T-cell (primary cell): ENCODE results near the gene AASDH. TPM values are rescaled to one million over a fixed set of nuclear protein-coding genes. Genes with fewer than 3 reads are reported as not detected.

Source experiments
- ATAC-seq, 4 experiments: fragments of 200-7000 bp in 3 of 4; fragments of 150-1000 bp in 1 of 4; cut with Tn5 transposase; replicated peaks in 1 of 4; 1 replicate in 3 of 4; 2 replicates in 1 of 4; pipeline ENCODE4 v1.10.0; 2021; ENCODE audit warnings: moderate library complexity in 3 of 4, mild to moderate bottlenecking in 2 of 4, moderate number of reproducible peaks in 1 of 4
- CTCF ChIA-PET, 2 donors: fragments of 300-600 bp; sonication (Branson Sonifier 250); formaldehyde crosslinking; loops; one replicate each; lab custom pipeline; 2022; ENCODE audit warnings: antibody characterized with exemption in 2 of 2; lab: Charles Lee
- POLR2A ChIA-PET, 2 donors: fragments of 300-600 bp; sonication (Branson Sonifier 250); formaldehyde crosslinking; loops; one replicate each; lab custom pipeline; 2022; ENCODE audit warnings: antibody characterized with exemption in 2 of 2; lab: Charles Lee
- DNase-seq, 35 experiments: peaks; one replicate each; pipeline versions ENCODE4 v3.0.0 to v3.0.0-alpha.2; 2013 to 2023
- H3K27ac ChIP-seq: one replicate; pipeline ENCODE4 v1.5.1; 2013; ENCODE audit warnings: low read length
- H3K27me3 ChIP-seq, 2 experiments: replicated peaks in 1 of 2; 1 replicate in 1 of 2; 2 replicates in 1 of 2; pipeline versions ENCODE4 v1.6.1 to v1.7.0; 2013; ENCODE audit warnings: low read length in 1 of 2, mixed read lengths in 1 of 2; ENCODE audit not compliant: control insufficient read depth in 2 of 2, insufficient read depth in 2 of 2; ENCODE audit errors: extremely low read depth in 1 of 2
- H3K36me3 ChIP-seq, 2 donors: 1 replicate in 1 of 2; 2 replicates in 1 of 2; pipeline versions ENCODE4 v1.6.1 to v1.7.0; 2013; ENCODE audit warnings: low read length in 1 of 2; ENCODE audit not compliant: control insufficient read depth in 2 of 2, insufficient read depth in 1 of 2; ENCODE audit errors: extremely low read depth in 1 of 2
- H3K4me1 ChIP-seq, 2 experiments: 1 replicate in 1 of 2; 2 replicates in 1 of 2; pipeline versions ENCODE4 v1.6.1 to v1.7.0; 2013; ENCODE audit warnings: low read length in 2 of 2, mixed read lengths in 1 of 2; ENCODE audit not compliant: insufficient read depth in 2 of 2, control insufficient read depth in 1 of 2; ENCODE audit errors: extremely low read depth in 1 of 2
- H3K4me3 ChIP-seq, 2 donors: 1 replicate in 1 of 2; 2 replicates in 1 of 2; pipeline versions ENCODE4 v1.5.1 to v1.7.0; 2013; ENCODE audit warnings: mild to moderate bottlenecking in 2 of 2, low read length in 1 of 2, moderate library complexity in 1 of 2; ENCODE audit not compliant: control insufficient read depth in 1 of 2; ENCODE audit errors: extremely low read depth in 1 of 2
- H3K9me3 ChIP-seq: 2 replicates; pipeline ENCODE4 v1.7.0; 2013
- H3K27ac Mint-ChIP-seq, 2 donors: one replicate each; pipeline ENCODE4 v1.8.0; 2020 to 2021; ENCODE audit warnings: mild to moderate bottlenecking in 2 of 2, mixed read lengths in 2 of 2
- H3K27me3 Mint-ChIP-seq, 2 donors: one replicate each; pipeline ENCODE4 v1.8.0; 2021 to 2022; ENCODE audit warnings: mixed read lengths in 2 of 2
- H3K36me3 Mint-ChIP-seq: one replicate; pipeline ENCODE4 v1.8.0; 2021; ENCODE audit warnings: mixed read lengths
- H3K4me1 Mint-ChIP-seq, 3 donors: one replicate each; pipeline ENCODE4 v1.8.0; 2020 to 2022; ENCODE audit warnings: mixed read lengths in 3 of 3, mild to moderate bottlenecking in 1 of 3
- H3K4me3 Mint-ChIP-seq, 3 donors: one replicate each; pipeline ENCODE4 v1.8.0; 2020 to 2022; ENCODE audit warnings: mild to moderate bottlenecking in 3 of 3, mixed read lengths in 3 of 3, moderate library complexity in 3 of 3
- H3K9me3 Mint-ChIP-seq, 3 donors: one replicate each; pipeline ENCODE4 v1.8.0; 2020 to 2022; ENCODE audit warnings: mixed read lengths in 3 of 3
- WGBS: methylation state at CpG from one replicate; pipeline ENCODE4 v1.1.5; 2013; ENCODE audit warnings: missing lambda C conversion rate; ENCODE audit not compliant: insufficient coverage; 5-methylcytosine and 5-hydroxymethylcytosine counted together
- total RNA-seq, 35 experiments: library from RNA in 6 of 35; stranded (reverse) in 6 of 35; fragments of 120-200 nt in 1 of 35; gene quantifications; one replicate each; pipeline versions ENCODE4 v1.2.1 to v1.2.4 and lab custom pipeline; 2013 to 2026

Gene AASDH
- total RNA-seq, 5 donors from 2014 or later (not counting 1 experiment from before 2014, with no cell fraction given) = 13.3 to 17.7 (median 16.0) TPM

DNA sequence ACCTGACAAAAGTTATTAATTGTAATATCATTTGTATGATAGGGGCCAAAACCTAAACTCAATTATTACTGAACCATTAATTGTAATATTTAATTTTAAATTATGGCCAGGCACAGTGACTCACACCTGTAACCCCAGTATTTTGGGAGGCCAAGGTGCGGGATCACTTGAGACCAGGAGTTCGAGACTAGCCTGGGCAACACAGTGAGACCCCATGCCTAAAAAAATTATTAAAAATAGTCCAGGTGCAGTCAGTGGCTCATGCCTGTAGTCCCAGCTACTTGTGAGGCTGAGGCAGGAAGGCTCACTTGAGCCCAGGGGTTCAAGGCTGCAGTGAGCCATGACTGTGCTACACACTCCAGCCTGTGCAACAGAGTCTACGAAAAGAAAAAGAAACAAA, 30.1 kb upstream of the AASDH start:
- Mint-ChIP-seq H3K4me1 (peaks cover 0 to 8% (median 0%) of the 10 kb centered on the region in 3 donors), H3K9me3 (no peaks in the 10 kb centered on the region), H3K27me3 (no peaks in the 10 kb centered on the region), H3K4me3 (no peak overlapping the region), H3K27ac (no peak overlapping the region), H3K36me3 (no peaks in the 10 kb centered on the region)
- Histone ChIP-seq H3K4me1 (no peaks in the 10 kb centered on the region), H3K9me3 (no peaks in the 10 kb centered on the region), H3K27me3 (no peaks in the 10 kb centered on the region), H3K4me3 (no peak overlapping the region), H3K27ac (no peak overlapping the region), H3K36me3 (no peaks in the 10 kb centered on the region)
- 94% methylated on average over 2 of the region's 3 CpGs for WGBS
- DNase-seq (no peak), ATAC-seq (no peak)
- ChIA-PET POLR2A (no interaction called here), CTCF (interaction anchor here in 1 of 2 donors (0.6 kb wide), 1 partner anchor 339 kb away, joined by 7 read pairs; no protein-coding TSS in a partner anchor)

DNA sequence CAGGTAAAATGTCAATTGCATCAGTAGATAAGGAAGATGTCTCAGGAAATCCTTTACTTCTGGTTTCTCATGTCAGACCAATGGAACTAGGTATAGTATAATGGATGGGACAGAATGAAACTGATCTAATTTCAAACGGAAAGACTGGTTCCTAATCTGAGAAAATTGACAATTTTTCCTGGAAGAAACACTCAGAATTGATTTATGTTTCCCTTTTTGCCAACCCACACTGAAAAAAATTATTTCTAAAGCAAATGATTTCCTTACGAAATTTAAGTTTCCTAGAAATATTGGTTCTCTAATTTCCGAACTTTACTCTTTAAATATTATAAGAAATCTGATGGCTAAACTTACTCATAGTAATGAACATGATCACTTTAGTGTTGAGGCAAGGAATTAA, 29.1 kb upstream of the AASDH start:
- Mint-ChIP-seq H3K4me3 (no peak overlapping the region), H3K4me1 (peaks cover 0 to 19% (median 2%) of the 10 kb centered on the region in 3 donors), H3K36me3 (no peaks in the 10 kb centered on the region), H3K27ac (no peak overlapping the region), H3K9me3 (no peaks in the 10 kb centered on the region), H3K27me3 (no peaks in the 10 kb centered on the region)
- no peak overlapping the region for H3K4me3 ChIP-seq
- ChIA-PET CTCF (interaction anchor here (0.6 kb wide), 2 partner anchors 9 to 421 kb away, joined by 3 to 11 read pairs; no protein-coding TSS in a partner anchor), POLR2A (no interaction called here)
- no peak overlapping the region for H3K27ac ChIP-seq
- no peaks in the 10 kb centered on the region for H3K9me3 ChIP-seq
- H3K4me1 ChIP-seq = no peaks in the 10 kb centered on the region
- no peak for DNase-seq
- H3K36me3 ChIP-seq = no peaks in the 10 kb centered on the region
- WGBS = no CpG with 5 or more reads among the region's 3 CpGs
- ATAC-seq = no peak
- no peaks in the 10 kb centered on the region for H3K27me3 ChIP-seq

DNA sequence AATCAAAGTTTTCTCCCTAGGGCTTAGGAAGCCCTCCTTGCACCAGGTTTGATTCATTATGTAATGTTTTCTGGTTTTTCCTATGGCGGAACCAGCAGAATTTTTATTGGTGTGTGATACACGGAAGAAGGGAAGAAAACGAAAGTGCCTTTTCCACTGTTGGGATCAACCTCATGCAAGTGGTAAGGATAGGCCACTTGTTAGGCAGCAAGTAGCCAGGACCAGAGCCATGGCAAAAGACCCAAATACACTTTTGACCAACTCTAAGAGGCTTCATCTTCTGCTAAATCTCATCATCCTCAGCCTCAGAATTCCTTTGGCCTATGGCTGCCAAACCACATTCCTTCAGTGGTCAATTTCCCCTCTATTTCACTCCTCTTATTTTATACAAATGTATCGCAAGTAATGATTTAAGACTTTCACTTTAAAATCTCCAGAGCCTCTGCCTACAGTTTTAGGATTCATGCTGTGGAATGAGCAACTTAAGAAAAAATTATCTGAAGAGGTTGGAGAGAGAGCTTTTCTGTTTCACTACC, 26.9 kb upstream of the AASDH start:
- ChIA-PET POLR2A (no interaction called here), CTCF (no interaction called here)
- Mint-ChIP-seq H3K27me3 (no peaks in the 10 kb centered on the region), H3K36me3 (no peaks in the 10 kb centered on the region), H3K4me3 (no peak overlapping the region), H3K27ac (no peak overlapping the region), H3K9me3 (no peaks in the 10 kb centered on the region), H3K4me1 (peaks cover 9 to 13% (median 9%) of the 10 kb centered on the region in 3 donors)
- WGBS = 100% methylated on average over 1 of the region's 4 CpGs
- H3K4me1 ChIP-seq = no peaks in the 10 kb centered on the region
- DNase-seq = no peak
- no peaks in the 10 kb centered on the region for H3K36me3 ChIP-seq
- ATAC-seq = no peak
- no peaks in the 10 kb centered on the region for H3K27me3 ChIP-seq
- H3K4me3 ChIP-seq = no peak overlapping the region
- no peaks in the 10 kb centered on the region for H3K9me3 ChIP-seq
- no peak overlapping the region for H3K27ac ChIP-seq

DNA sequence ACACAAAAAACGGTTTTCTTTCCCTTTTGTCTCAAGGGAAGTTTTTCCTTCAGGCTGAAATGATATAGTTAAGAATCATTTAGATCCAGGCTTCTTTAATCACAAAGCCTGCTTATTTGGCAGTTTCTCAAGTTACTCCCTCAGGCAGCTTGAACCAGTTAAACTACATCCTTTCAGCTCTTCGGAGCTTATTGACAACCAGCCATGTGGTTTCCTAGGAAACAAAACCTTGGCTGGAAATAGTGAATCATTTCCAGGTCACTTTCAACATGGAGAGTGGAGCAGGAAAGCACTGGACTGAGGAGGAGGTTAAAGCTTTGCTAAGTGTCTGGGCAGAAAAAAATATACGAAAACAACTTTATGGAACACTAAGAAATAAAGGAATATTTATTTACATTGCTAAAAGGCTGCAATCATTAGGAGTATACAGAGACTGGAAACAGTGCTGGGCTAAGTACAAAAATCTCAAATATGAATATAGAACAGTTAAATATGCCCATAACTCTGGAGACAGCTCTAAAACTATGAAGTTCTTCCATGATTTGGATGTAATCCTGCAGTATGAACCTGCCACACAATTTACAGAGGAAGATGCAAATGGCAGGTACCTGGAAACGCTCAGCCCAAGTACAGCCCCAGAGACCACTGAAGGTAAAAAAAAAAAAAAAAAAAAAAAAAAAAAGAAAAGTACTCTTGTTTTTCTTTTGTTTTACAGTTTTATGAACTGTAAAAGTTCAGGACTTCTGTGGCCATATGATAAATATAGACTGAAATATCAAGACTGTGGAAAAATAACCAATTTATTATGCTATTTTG, 23.2 kb upstream of the AASDH start:
- Mint-ChIP-seq H3K4me1 (peaks cover 9 to 13% (median 12%) of the 10 kb centered on the region in 3 donors), H3K36me3 (peaks cover 20% of the 10 kb centered on the region), H3K9me3 (no peaks in the 10 kb centered on the region), H3K27ac (no peak overlapping the region), H3K27me3 (no peaks in the 10 kb centered on the region), H3K4me3 (no peak overlapping the region)
- H3K27ac ChIP-seq = no peak overlapping the region
- DNase-seq = no peak
- no peaks in the 10 kb centered on the region for H3K9me3 ChIP-seq
- ATAC-seq = no peak
- ChIA-PET CTCF (interaction anchor here in 1 of 2 donors (0.6 kb wide), 1 partner anchor 192 kb away, joined by 3 read pairs; no protein-coding TSS in a partner anchor), POLR2A (interaction anchor here in 1 of 2 donors (0.7 kb wide), 1 partner anchor 22 kb away, joined by 9 read pairs; no protein-coding TSS in a partner anchor)
- H3K36me3 ChIP-seq = peaks cover 0 to 12% of the 10 kb centered on the region in 2 donors
- H3K4me1 ChIP-seq = no peaks in the 10 kb centered on the region
- no peak overlapping the region for H3K4me3 ChIP-seq
- H3K27me3 ChIP-seq = no peaks in the 10 kb centered on the region
- WGBS = no CpG with 5 or more reads among the region's 4 CpGs

DNA sequence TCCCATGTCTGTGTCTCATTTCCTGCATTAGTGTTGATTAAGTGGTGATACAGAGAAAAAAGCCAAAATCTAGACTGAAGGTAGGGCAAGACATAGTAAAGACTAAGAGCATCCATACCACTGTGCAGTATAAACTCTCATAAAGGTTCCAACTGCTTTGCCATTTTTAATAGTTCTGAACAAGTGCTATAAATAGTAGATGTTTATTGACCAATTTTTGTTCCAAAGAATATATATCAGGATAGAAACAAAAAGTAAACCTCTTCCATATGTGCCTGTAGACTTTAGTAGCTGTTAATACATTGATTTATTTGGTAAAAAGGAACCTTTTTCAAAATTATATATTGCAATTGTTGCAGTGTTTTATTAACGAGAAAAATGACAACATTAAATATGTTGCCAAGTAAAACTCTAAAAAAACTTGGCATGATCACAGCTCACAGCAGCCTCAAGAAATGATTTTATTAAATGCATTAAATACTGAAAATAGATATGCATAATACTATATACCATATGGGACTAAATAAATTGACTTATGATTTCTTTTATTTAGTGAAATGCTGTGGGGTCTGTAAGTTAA, 22.3 kb upstream of the AASDH start:
- POLR2A ChIA-PET = no interaction called here
- WGBS = no CpG with 5 or more reads among the region's 1 CpG

DNA sequence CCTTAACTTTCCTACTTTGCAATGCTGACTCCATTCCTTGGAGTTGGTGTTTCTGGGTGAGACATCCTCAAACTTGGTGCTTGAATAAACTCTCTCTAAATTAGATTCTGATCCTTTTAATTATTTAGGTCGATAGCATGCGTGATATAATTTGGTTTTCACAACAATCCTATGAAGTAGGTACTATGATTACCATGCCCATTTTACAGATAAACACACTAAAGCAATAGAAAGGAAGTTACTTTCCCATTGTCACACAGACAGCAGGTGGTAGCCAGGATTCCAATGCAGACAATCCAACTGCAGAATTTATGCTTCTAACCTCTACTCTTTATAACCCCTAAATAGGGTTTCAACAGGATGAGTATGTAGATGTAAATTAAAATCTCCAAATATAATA, 21.7 kb upstream of the AASDH start:
- Mint-ChIP-seq H3K9me3 (no peaks in the 10 kb centered on the region), H3K36me3 (peaks cover 25% of the 10 kb centered on the region), H3K4me3 (no peak overlapping the region), H3K27me3 (no peaks in the 10 kb centered on the region), H3K27ac (no peak overlapping the region), H3K4me1 (peaks cover 9 to 13% (median 12%) of the 10 kb centered on the region in 3 donors)
- no peaks in the 10 kb centered on the region for H3K9me3 ChIP-seq
- H3K4me3 ChIP-seq = no peak overlapping the region
- H3K27ac ChIP-seq = no peak overlapping the region
- H3K36me3 ChIP-seq = peaks cover 0 to 18% of the 10 kb centered on the region in 2 donors
- H3K27me3 ChIP-seq = no peaks in the 10 kb centered on the region
- ChIA-PET POLR2A (interaction anchor here in 1 of 2 donors (0.6 kb wide), 1 partner anchor 92 kb away, joined by 3 read pairs; no protein-coding TSS in a partner anchor), CTCF (interaction anchor here in 1 of 2 donors (0.6 kb wide), 1 partner anchor 427 kb away, joined by 3 read pairs; no protein-coding TSS in a partner anchor)
- H3K4me1 ChIP-seq = no peaks in the 10 kb centered on the region
- WGBS = no CpG with 5 or more reads among the region's 2 CpGs
- ATAC-seq (no peak), DNase-seq (no peak)

More for the DNA sequence above, 22.3 kb upstream of the AASDH start:
- Mint-ChIP-seq H3K27ac (no peak overlapping the region), H3K4me3 (no peak overlapping the region), H3K9me3 (no peaks in the 10 kb centered on the region), H3K36me3 (peaks cover 25% of the 10 kb centered on the region), H3K4me1 (peaks cover 9 to 13% (median 12%) of the 10 kb centered on the region in 3 donors), H3K27me3 (no peaks in the 10 kb centered on the region)
- H3K9me3 ChIP-seq = no peaks in the 10 kb centered on the region
- H3K4me3 ChIP-seq = no peak overlapping the region
- CTCF ChIA-PET = interaction anchor here in 1 of 2 donors (0.6 kb wide), 1 partner anchor 193 kb away, joined by 3 read pairs; no protein-coding TSS in a partner anchor
- H3K27me3 ChIP-seq = no peaks in the 10 kb centered on the region
- H3K27ac ChIP-seq = no peak overlapping the region
- ATAC-seq = no peak
- DNase-seq = no peak
- peaks cover 0 to 18% of the 10 kb centered on the region in 2 donors for H3K36me3 ChIP-seq
- no peaks in the 10 kb centered on the region for H3K4me1 ChIP-seq
